ENCODE data around the gene IL1RL1. TPM values are rescaled to one million over a fixed set of nuclear protein-coding genes. Genes with fewer than 3 reads are reported as not detected.

IL1RL1 gene
- 0.65 and 1.3 TPM in 2 replicates for total RNA-seq

GRCh38 chr2:102310964-102311640, at the start of gene IL1RL1:
Gene IL1RL1 (plus strand): TSS chr2:102311563. CDS start chr2:102338265, 26,702 bp downstream.

GRCh38 chr2:102355526-102356380, 44.4 kb downstream of the IL1RL1 start, which contains the start of gene IL18R1:
Gene IL18R1 (plus strand): TSS chr2:102355796. CDS start chr2:102362661, 6,865 bp downstream.

Other genes starting within 250 kb of the IL1RL1 start
- 143 and 176 TPM in 2 replicates for gene IL1R1, start 168.8 kb upstream of the IL1RL1 start, total RNA-seq
- 0.97 and 1.1 TPM in 2 replicates for gene IL1RL2, start 124.5 kb upstream of the IL1RL1 start, total RNA-seq
- gene IL18R1, start 44.2 kb downstream of the IL1RL1 start, total RNA-seq: 1.3 and 5.7 TPM in 2 replicates
- gene IL18RAP, start 111.6 kb downstream of the IL1RL1 start, total RNA-seq: not detected in 2 replicates
- gene SLC9A4, start 161.7 kb downstream of the IL1RL1 start, total RNA-seq: under 0.01 TPM in 1 of 2 replicates, not detected in the other

Data from hair follicle dermal papilla cell (primary cell).